Natural killer cell treated with Interleukin-12 subunit alpha and Interleukin-12 subunit beta and Interleukin-15 and Interleukin-18, amount 100 ng/mL, for 72 hours (primary cell): ENCODE data around the gene ISY1. TPM values are rescaled to one million over a fixed set of nuclear protein-coding genes. Genes with fewer than 3 reads are reported as not detected.
A peak's percentile ranks its signal among the peaks of the same experiment; 100 is the strongest.
"Not testable (repeated sequence)": the region's sequence is repeated elsewhere in the genome, so short reads cannot be mapped to it uniquely, and the experiment has no call there.

Experiments used
- ATAC-seq, 2 donors: fragments of 150-1000 bp; cut with Tn5 transposase in 1 of 2; sonication (Bioruptor Pico), chemical (Tn5 transposase) in 1 of 2; 2 replicates each; pipeline ENCODE4 v1.10.0; 2021
- DNase-seq: peaks from one replicate; pipeline ENCODE4 v3.0.0; 2022; ENCODE audit warnings: low spot score
- H3K27ac Mint-ChIP-seq, 2 donors: 1 replicate in 1 of 2; 2 replicates in 1 of 2; pipeline ENCODE4 v1.8.0; 2022; ENCODE audit warnings: mixed read lengths in 2 of 2, mild to moderate bottlenecking in 1 of 2, moderate library complexity in 1 of 2
- H3K27me3 Mint-ChIP-seq, 2 donors: 1 replicate in 1 of 2; 2 replicates in 1 of 2; pipeline ENCODE4 v1.8.0; 2022; ENCODE audit warnings: mixed read lengths in 2 of 2
- H3K36me3 Mint-ChIP-seq: one replicate; pipeline ENCODE4 v1.8.0; 2022; ENCODE audit warnings: mixed read lengths
- H3K4me1 Mint-ChIP-seq, 2 donors: 1 replicate in 1 of 2; 2 replicates in 1 of 2; pipeline ENCODE4 v1.8.0; 2022; ENCODE audit warnings: low read depth in 2 of 2, mixed read lengths in 2 of 2, mild to moderate bottlenecking in 1 of 2
- H3K4me3 Mint-ChIP-seq: one replicate; pipeline ENCODE4 v1.8.0; 2022; ENCODE audit warnings: mixed read lengths
- H3K9me3 Mint-ChIP-seq: 2 replicates; pipeline ENCODE4 v1.8.0; 2022; ENCODE audit warnings: mixed read lengths
- total RNA-seq, 2 donors: library from RNA; stranded (reverse); gene quantifications; one replicate each; pipeline ENCODE4 v1.2.3, GENCODE V29; 2022

Gene ISY1
- 10 to 100 TPM; 54.7 to 59.7 TPM for total RNA-seq

- peak; percentile 94 for DNase-seq
- peak within 1 kb of the TSS; percentile 93 for H3K4me3 Mint-ChIP-seq
- ATAC-seq, result peak; percentile 91 to 95
Measured at GRCh38 chr3:129160891-129161859, at the start of gene ISY1. Gene ISY1, minus strand, starts transcription at chr3:129161063. Its CDS starts 88 bp downstream, at chr3:129160975.

GRCh38 chr3:129207479-129207878 is 46.6 kb upstream of the ISY1 start:
- Mint-ChIP-seq H3K9me3 (no peaks in the 10 kb centered on the region), H3K4me3 (no peak overlapping the region), H3K27me3 (peaks cover 2 to 6% of the 10 kb centered on the region in 2 donors), H3K4me1 (no peaks in the 10 kb centered on the region), H3K27ac (no peak overlapping the region), H3K36me3 (no peaks in the 10 kb centered on the region)
- no peak for DNase-seq
- ATAC-seq, result no peak

More at GRCh38 chr3:129160891-129161859, at the start of gene ISY1:
- Mint-ChIP-seq H3K27me3 (no peaks in the 10 kb centered on the region), H3K4me1 (peaks cover 27 to 28% of the 10 kb centered on the region in 2 donors), H3K9me3 (no peaks in the 10 kb centered on the region), H3K27ac (peak within 1 kb of the TSS; percentile 96 to 98), H3K36me3 (peaks cover 4% of the 10 kb centered on the region)

DNA sequence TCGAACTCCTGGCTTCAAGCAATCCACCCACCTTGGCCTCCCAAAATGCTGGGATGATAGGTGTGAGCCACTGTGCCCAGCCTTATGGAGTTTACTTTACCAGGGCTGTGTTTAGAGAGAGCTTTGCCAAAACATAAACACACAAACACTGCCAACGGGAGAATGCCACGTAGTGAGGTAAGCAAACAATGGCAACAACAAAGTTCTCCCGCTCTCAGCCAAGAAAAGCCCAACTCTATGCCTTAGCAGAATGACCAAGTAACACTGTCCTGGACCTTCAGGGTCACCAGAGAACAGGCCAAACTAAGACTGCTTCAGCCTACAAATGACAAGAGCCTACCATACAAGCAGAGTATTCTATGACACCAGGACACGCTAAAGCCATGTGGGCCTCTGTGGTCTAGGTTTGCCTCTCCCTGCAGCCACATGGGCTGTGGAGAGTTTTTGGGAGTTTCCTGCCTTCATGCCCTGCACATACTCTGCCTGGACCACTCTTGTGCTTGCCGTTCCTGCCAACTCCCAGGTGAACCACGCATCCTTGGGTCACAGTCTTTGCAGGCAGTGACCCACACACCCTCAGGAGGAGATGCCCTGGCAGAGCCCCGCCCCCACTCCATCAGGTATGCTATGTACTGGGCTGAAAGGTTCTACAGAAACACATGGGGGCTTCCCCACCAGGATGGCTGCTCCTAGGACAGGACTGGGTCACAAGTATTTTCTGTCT is 44.4 kb upstream of the ISY1 start:
- peaks cover 2 to 4% of the 10 kb centered on the region in 2 donors for H3K27me3 Mint-ChIP-seq
- H3K4me1 Mint-ChIP-seq, result no peaks in the 10 kb centered on the region
- DNase-seq, result no peak
- no peak overlapping the region for H3K27ac Mint-ChIP-seq
- ATAC-seq, result peak; percentile 6 to 53
- H3K36me3 Mint-ChIP-seq, result no peaks in the 10 kb centered on the region
- H3K9me3 Mint-ChIP-seq, result no peaks in the 10 kb centered on the region
- H3K4me3 Mint-ChIP-seq, result no peak overlapping the region

GRCh38 chr3:129204473-129204872 is 43.6 kb upstream of the ISY1 start:
- ATAC-seq, result no peak
- Mint-ChIP-seq H3K36me3 (no peaks in the 10 kb centered on the region), H3K27ac (no peak overlapping the region), H3K27me3 (no peaks in the 10 kb centered on the region), H3K4me3 (no peak overlapping the region), H3K4me1 (no peaks in the 10 kb centered on the region), H3K9me3 (no peaks in the 10 kb centered on the region)
- no peak for DNase-seq

DNA sequence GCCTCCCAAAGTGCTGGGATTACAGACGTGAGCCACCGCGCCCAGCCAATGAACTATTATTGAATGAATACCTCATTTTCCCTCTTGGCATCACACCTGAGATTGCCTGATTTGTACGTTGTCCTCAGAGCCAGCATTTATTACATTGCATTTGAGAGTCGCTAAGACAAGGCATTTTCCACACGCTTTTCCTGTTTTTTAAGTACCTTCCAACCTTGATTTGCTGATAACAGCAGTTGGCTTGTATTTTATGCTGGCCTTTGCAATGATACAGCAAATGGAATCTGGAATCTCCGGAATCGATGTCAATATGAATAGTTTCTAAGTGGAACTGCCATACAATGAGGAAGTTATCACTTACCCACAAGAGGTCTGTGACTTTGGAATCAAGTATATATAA is 38.5 kb upstream of the ISY1 start:
- Mint-ChIP-seq H3K9me3 (no peaks in the 10 kb centered on the region), H3K4me3 (no peak overlapping the region), H3K4me1 (no peaks in the 10 kb centered on the region), H3K36me3 (no peaks in the 10 kb centered on the region), H3K27me3 (no peaks in the 10 kb centered on the region), H3K27ac (no peak overlapping the region)
- DNase-seq (no peak), ATAC-seq (no peak)

GRCh38 chr3:129197321-129197720 is 36.5 kb upstream of the ISY1 start:
- Mint-ChIP-seq H3K4me1 (no peaks in the 10 kb centered on the region), H3K36me3 (no peaks in the 10 kb centered on the region), H3K27ac (no peak overlapping the region), H3K9me3 (no peaks in the 10 kb centered on the region), H3K4me3 (no peak overlapping the region), H3K27me3 (no peaks in the 10 kb centered on the region)
- DNase-seq (no peak), ATAC-seq (no peak)

DNA sequence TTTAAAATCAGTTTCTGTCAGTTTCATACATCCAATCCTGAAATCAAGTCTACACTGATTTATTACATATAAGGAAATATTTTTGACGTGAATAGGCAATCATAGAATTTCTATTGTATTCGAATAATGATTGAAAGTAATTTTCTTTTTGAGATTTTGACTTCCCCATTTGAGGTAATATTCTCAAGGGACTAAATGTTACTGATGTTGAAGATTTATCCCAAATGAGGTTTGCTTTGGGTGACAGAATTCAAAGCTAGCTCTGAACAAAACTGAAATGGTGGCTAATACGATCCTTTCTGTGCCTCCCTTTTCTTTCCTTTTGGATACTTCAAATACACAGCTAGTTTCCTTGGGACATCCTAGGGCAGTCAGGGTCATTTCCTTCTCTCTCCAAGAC is 35.7 kb upstream of the ISY1 start:
- ATAC-seq (no peak), DNase-seq (no peak)
- Mint-ChIP-seq H3K27me3 (no peaks in the 10 kb centered on the region), H3K27ac (no peak overlapping the region), H3K36me3 (no peaks in the 10 kb centered on the region), H3K4me1 (no peaks in the 10 kb centered on the region), H3K4me3 (no peak overlapping the region), H3K9me3 (no peaks in the 10 kb centered on the region)

GRCh38 chr3:129195731-129196256 is 34.9 kb upstream of the ISY1 start:
- ATAC-seq, result no peak
- no peaks in the 10 kb centered on the region for H3K27me3 Mint-ChIP-seq
- no peak overlapping the region for H3K27ac Mint-ChIP-seq
- H3K4me3 Mint-ChIP-seq, result no peak overlapping the region
- H3K4me1 Mint-ChIP-seq, result no peaks in the 10 kb centered on the region
- H3K36me3 Mint-ChIP-seq, result no peaks in the 10 kb centered on the region
- H3K9me3 Mint-ChIP-seq, result no peaks in the 10 kb centered on the region
- no peak for DNase-seq

- H3K27ac Mint-ChIP-seq, H3K4me3 Mint-ChIP-seq, H3K4me1 Mint-ChIP-seq, DNase-seq, H3K36me3 Mint-ChIP-seq, ATAC-seq, H3K27me3 Mint-ChIP-seq, H3K9me3 Mint-ChIP-seq: not testable (repeated sequence)
Measured at GRCh38 chr3:129189793-129190192, 28.9 kb upstream of the ISY1 start.

DNA sequence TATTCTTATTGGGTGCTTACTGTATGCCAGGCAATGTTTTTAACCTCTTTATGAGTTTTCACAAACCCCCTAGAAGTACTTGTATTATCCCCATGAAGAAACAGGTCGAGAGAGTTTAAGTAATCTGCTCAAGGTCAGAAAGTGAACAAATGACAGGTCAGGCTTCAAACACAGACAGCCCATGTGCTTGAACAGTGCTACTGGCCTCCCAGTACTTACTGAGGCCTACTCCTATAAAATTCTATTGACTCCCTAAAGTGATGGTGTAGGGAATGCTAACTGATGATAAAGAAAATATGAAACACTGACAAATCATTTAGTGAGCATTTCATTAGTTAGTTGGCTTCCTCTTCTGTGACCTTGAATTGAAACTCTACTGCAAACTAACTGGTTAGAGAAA is 27.0 kb upstream of the ISY1 start:
- Mint-ChIP-seq H3K36me3 (no peaks in the 10 kb centered on the region), H3K4me1 (peaks cover 0 to 5% of the 10 kb centered on the region in 2 donors), H3K4me3 (no peak overlapping the region), H3K27ac (no peak overlapping the region), H3K9me3 (no peaks in the 10 kb centered on the region), H3K27me3 (no peaks in the 10 kb centered on the region)
- ATAC-seq (no peak), DNase-seq (no peak)

GRCh38 chr3:129185783-129186182 is 24.9 kb upstream of the ISY1 start:
- H3K27ac Mint-ChIP-seq, result peak overlapping the region in 1 of 2 donors; percentile 51
- H3K27me3 Mint-ChIP-seq, result no peaks in the 10 kb centered on the region
- H3K4me3 Mint-ChIP-seq, result peak overlapping the region; percentile 90
- peaks cover 13% of the 10 kb centered on the region in 2 donors for H3K4me1 Mint-ChIP-seq
- H3K9me3 Mint-ChIP-seq, result no peaks in the 10 kb centered on the region
- peaks cover 13% of the 10 kb centered on the region for H3K36me3 Mint-ChIP-seq
- ATAC-seq (no peak), DNase-seq (no peak)

- not testable (repeated sequence) for H3K9me3 Mint-ChIP-seq, ATAC-seq, DNase-seq, H3K27me3 Mint-ChIP-seq
- peaks cover 20% of the 10 kb centered on the region in 2 donors for H3K4me1 Mint-ChIP-seq
- peak overlapping the region; percentile 87 to 97 for H3K27ac Mint-ChIP-seq
- peak overlapping the region; percentile 90 for H3K4me3 Mint-ChIP-seq
- H3K36me3 Mint-ChIP-seq, result peaks cover 18% of the 10 kb centered on the region
Measured at GRCh38 chr3:129184784-129185542, 24.1 kb upstream of the ISY1 start.

GRCh38 chr3:129184396-129184657 is 23.5 kb upstream of the ISY1 start:
- Mint-ChIP-seq H3K4me1 (peaks cover 23% of the 10 kb centered on the region in 2 donors), H3K27me3 (no peaks in the 10 kb centered on the region), H3K27ac (peak overlapping the region; percentile 87 to 97), H3K9me3 (no peaks in the 10 kb centered on the region), H3K4me3 (peak overlapping the region; percentile 90), H3K36me3 (peaks cover 21% of the 10 kb centered on the region)
- DNase-seq, result no peak
- ATAC-seq, result no peak
